ENCODE results near the gene ATP2B1. TPM values are rescaled to one million over a fixed set of nuclear protein-coding genes. Genes with fewer than 3 reads are reported as not detected.
"Not testable (repeated sequence)": the region's sequence is repeated elsewhere in the genome, so short reads cannot be mapped to it uniquely, and the experiment has no call there.

ATP2B1 gene
- total RNA-seq, 1 experiment from 2014 or later, result 20.6 TPM

GRCh38 chr12:89698607-89699006, 10.0 kb downstream of the ATP2B1 start:
- Histone ChIP-seq H3K23me2 (ENCODE audit: insufficient read length, low read depth, low read length, poor library complexity, severe bottlenecking) (no peaks in the 10 kb centered on the region), H4K20me1 (ENCODE audit: control insufficient read depth, insufficient read depth, insufficient read length) (no peaks in the 10 kb centered on the region), H3K4me2 (ENCODE audit: insufficient read depth, insufficient read length, low read length) (no peak overlapping the region), H4K5ac (ENCODE audit: insufficient read length, low read depth, low read length) (no peak overlapping the region), H2BK20ac (ENCODE audit: low read depth, low read length, poor library complexity, severe bottlenecking) (no peak overlapping the region), H2BK15ac (ENCODE audit: low read depth, low read length) (no peak overlapping the region), H2BK5ac (ENCODE audit: insufficient read length, low read length) (no peak overlapping the region), H3K79me2 (ENCODE audit: insufficient read depth, low read length) (peaks cover 3% of the 10 kb centered on the region; the same call in 1 of the 2 replicates), H3T11ph (ENCODE audit: low read length) (no peak overlapping the region), H3K56ac (ENCODE audit: insufficient read length, low read depth, low read length) (no peak overlapping the region), H3K14ac (ENCODE audit: insufficient read depth, low read length) (no peak overlapping the region), H3K9me3 (ENCODE audit: control insufficient read depth, low read depth, low read length) (no peaks in the 10 kb centered on the region), H2AFZ (ENCODE audit: low read length) (no peak overlapping the region), H4K8ac (replicated peaks; ENCODE audit: insufficient read length, low read depth, low read length) (no peak overlapping the region), H4K91ac (ENCODE audit: insufficient read length, low read depth, low read length) (no peak overlapping the region), H2BK12ac (ENCODE audit: insufficient read length, low read depth, low read length) (no peak overlapping the region), H3K23ac (ENCODE audit: insufficient read length, low read depth, low read length) (no peak overlapping the region), H3K79me1 (ENCODE audit: insufficient read depth, low read depth, low read length, poor library complexity, severe bottlenecking) (peaks cover 3% of the 10 kb centered on the region), H3K9ac (ENCODE audit: extremely low read depth, insufficient read length, low read length) (no peak overlapping the region), H3K4ac (ENCODE audit: low read depth, low read length) (no peak overlapping the region), H3K27me3 (ENCODE audit: insufficient read depth, low read length) (no peaks in the 10 kb centered on the region), H2BK120ac (ENCODE audit: low read depth, low read length, poor library complexity, severe bottlenecking) (no peak overlapping the region), H3K4me1 (ENCODE audit: insufficient read depth, low read length) (no peaks in the 10 kb centered on the region; the same call in 1 of the 2 replicates), H3K27ac (ENCODE audit: insufficient read length, low read depth, low read length) (no peak overlapping the region), H3K18ac (ENCODE audit: insufficient read length, low read depth, low read length) (no peak overlapping the region), H2AK5ac (ENCODE audit: insufficient read length, low read length) (no peak overlapping the region)
- no CpG with 5 or more reads among the region's 2 CpGs for WGBS (ENCODE audit: extremely low coverage, insufficient read length, low lambda C conversion rate)
- Mint-ChIP-seq H3K27me3 (ENCODE audit: low read depth) (no peaks in the 10 kb centered on the region), H3K27ac (peak overlapping the region in 1 of 3 experiments; percentile 37; a peak in 1 of 7 replicates), H3K4me1 (peaks cover 0 to 6% of the 10 kb centered on the region in 2 experiments; a peak in 1 of 4 replicates), H3K9me3 (no peaks in the 10 kb centered on the region), H3K4me3 (no peak overlapping the region), H3K36me3 (ENCODE audit: insufficient read depth in 1 of 3, low read depth in 3 of 3) (no peaks in the 10 kb centered on the region)
- TF ChIP-seq, protein P1, sequence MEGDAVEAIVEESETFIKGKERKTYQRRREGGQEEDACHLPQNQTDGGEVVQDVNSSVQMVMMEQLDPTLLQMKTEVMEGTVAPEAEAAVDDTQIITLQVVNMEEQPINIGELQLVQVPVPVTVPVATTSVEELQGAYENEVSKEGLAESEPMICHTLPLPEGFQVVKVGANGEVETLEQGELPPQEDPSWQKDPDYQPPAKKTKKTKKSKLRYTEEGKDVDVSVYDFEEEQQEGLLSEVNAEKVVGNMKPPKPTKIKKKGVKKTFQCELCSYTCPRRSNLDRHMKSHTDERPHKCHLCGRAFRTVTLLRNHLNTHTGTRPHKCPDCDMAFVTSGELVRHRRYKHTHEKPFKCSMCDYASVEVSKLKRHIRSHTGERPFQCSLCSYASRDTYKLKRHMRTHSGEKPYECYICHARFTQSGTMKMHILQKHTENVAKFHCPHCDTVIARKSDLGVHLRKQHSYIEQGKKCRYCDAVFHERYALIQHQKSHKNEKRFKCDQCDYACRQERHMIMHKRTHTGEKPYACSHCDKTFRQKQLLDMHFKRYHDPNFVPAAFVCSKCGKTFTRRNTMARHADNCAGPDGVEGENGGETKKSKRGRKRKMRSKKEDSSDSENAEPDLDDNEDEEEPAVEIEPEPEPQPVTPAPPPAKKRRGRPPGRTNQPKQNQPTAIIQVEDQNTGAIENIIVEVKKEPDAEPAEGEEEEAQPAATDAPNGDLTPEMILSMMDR (conservative IDR thresholded peaks at IDR 0.05), result no peak
- no peak for DNase-seq

- not testable (repeated sequence) for H4K91ac ChIP-seq (ENCODE audit: insufficient read length, low read depth, low read length); H3K4me3 Mint-ChIP-seq; H2BK15ac ChIP-seq (ENCODE audit: low read depth, low read length)
Observed at GRCh38 chr12:89697728-89698127, 10.9 kb downstream of the ATP2B1 start.

More at GRCh38 chr12:89697728-89698127, 10.9 kb downstream of the ATP2B1 start:
- not testable (repeated sequence) for H3T11ph ChIP-seq (ENCODE audit: low read length); H3K9me3 Mint-ChIP-seq; H3K27me3 ChIP-seq (ENCODE audit: insufficient read depth, low read length); H3K4me2 ChIP-seq (ENCODE audit: insufficient read depth, insufficient read length, low read length); H3K27ac Mint-ChIP-seq; H3K79me1 ChIP-seq (ENCODE audit: insufficient read depth, low read depth, low read length, poor library complexity, severe bottlenecking); H3K9me3 ChIP-seq (ENCODE audit: control insufficient read depth, low read depth, low read length); H2BK120ac ChIP-seq (ENCODE audit: low read depth, low read length, poor library complexity, severe bottlenecking); H4K5ac ChIP-seq (ENCODE audit: insufficient read length, low read depth, low read length); H2BK5ac ChIP-seq (ENCODE audit: insufficient read length, low read length); DNase-seq; H3K23ac ChIP-seq (ENCODE audit: insufficient read length, low read depth, low read length); H4K20me1 ChIP-seq (ENCODE audit: control insufficient read depth, insufficient read depth, insufficient read length); H3K4me1 ChIP-seq (ENCODE audit: insufficient read depth, low read length); H3K14ac ChIP-seq (ENCODE audit: insufficient read depth, low read length); H3K27me3 Mint-ChIP-seq (ENCODE audit: low read depth); H2BK20ac ChIP-seq (ENCODE audit: low read depth, low read length, poor library complexity, severe bottlenecking); H2AK5ac ChIP-seq (ENCODE audit: insufficient read length, low read length); H2BK12ac ChIP-seq (ENCODE audit: insufficient read length, low read depth, low read length); H3K18ac ChIP-seq (ENCODE audit: insufficient read length, low read depth, low read length); H3K56ac ChIP-seq (ENCODE audit: insufficient read length, low read depth, low read length); H3K4ac ChIP-seq (ENCODE audit: low read depth, low read length); H3K36me3 Mint-ChIP-seq (ENCODE audit: insufficient read depth in 1 of 3, low read depth in 3 of 3); H3K9ac ChIP-seq (ENCODE audit: extremely low read depth, insufficient read length, low read length); H3K27ac ChIP-seq (ENCODE audit: insufficient read length, low read depth, low read length); H2AFZ ChIP-seq (ENCODE audit: low read length); H3K79me2 ChIP-seq (ENCODE audit: insufficient read depth, low read length); H4K8ac ChIP-seq (replicated peaks; ENCODE audit: insufficient read length, low read depth, low read length); H3K23me2 ChIP-seq (ENCODE audit: insufficient read length, low read depth, low read length, poor library complexity, severe bottlenecking); H3K4me1 Mint-ChIP-seq
- no CpG with 5 or more reads among the region's 10 CpGs for WGBS (ENCODE audit: extremely low coverage, insufficient read length, low lambda C conversion rate)
